ENCODE measurements around the gene PLCH1. TPM values are rescaled to one million over a fixed set of nuclear protein-coding genes. Genes with fewer than 3 reads are reported as not detected.

PLCH1 gene
- total RNA-seq, 2 experiments from 2014 or later = 0.08 to 0.20 TPM

GRCh38 chr3:155449613-155450267, 295.1 kb downstream of the PLCH1 start:
- DNase-seq = no peak
- Mint-ChIP-seq H3K9me3 (no peaks in the 10 kb centered on the region), H3K36me3 (ENCODE audit: low read depth) (no peaks in the 10 kb centered on the region), H3K4me3 (no peak overlapping the region), H3K4me1 (no peaks in the 10 kb centered on the region), H3K27me3 (no peaks in the 10 kb centered on the region), H3K27ac (no peak overlapping the region)
- CTCF ChIA-PET = no interaction called here
- POLR2A ChIA-PET = no interaction called here

- no peaks in the 10 kb centered on the region for H3K27me3 Mint-ChIP-seq
- H3K4me3 Mint-ChIP-seq = no peak overlapping the region
Measured at GRCh38 chr3:155448531-155448930, 296.3 kb downstream of the PLCH1 start.

DNA sequence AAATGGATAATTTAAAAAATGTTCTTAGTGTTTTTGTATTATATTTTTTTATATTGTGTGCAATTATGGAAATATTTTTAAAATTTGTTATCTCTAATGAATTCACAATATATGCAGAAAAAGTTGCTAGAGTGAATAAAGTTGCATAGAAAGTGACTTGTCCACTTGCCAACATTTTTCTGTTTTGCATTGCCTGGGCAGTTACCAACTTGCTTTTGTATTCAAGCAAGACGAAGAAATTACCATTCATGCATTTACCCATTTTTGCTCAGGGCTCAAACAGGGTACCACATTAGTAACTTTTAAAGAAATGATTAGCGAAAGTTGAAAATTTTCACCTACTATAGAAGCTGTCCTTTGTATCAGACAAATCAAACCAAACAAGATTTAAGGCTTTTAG, 298.5 kb downstream of the PLCH1 start:
- Mint-ChIP-seq H3K36me3 (ENCODE audit: low read depth) (no peaks in the 10 kb centered on the region), H3K27me3 (no peaks in the 10 kb centered on the region), H3K9me3 (no peaks in the 10 kb centered on the region), H3K27ac (no peak overlapping the region), H3K4me3 (no peak overlapping the region), H3K4me1 (no peaks in the 10 kb centered on the region)
- CTCF ChIA-PET = no interaction called here
- POLR2A ChIA-PET = no interaction called here
- no peak for DNase-seq

More at GRCh38 chr3:155448531-155448930, 296.3 kb downstream of the PLCH1 start:
- Mint-ChIP-seq H3K27ac (no peak overlapping the region), H3K4me1 (no peaks in the 10 kb centered on the region), H3K36me3 (ENCODE audit: low read depth) (no peaks in the 10 kb centered on the region), H3K9me3 (no peaks in the 10 kb centered on the region)
- DNase-seq = no peak
- ChIA-PET POLR2A (no interaction called here), CTCF (no interaction called here)

DNA sequence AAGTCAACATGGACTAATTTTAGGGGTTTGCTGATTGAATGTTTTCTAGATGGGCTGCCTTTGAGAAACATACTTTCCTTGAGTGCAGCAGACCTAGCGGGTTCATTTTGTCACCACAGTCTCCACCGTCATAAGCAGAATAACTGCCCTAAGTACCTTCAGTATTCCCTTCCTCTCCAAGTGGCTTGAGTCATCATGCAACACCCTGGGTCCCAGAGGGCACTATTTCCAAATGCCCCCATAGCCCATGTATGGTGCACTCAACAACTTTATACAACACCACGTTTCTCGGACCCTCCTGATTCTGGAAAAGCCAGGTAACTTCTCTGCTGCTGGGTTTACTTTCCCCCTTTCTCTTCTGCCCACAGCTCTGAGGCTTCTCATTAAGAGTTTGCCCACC, 300.1 kb downstream of the PLCH1 start:
- no peak for DNase-seq
- ChIA-PET POLR2A (no interaction called here), CTCF (no interaction called here)
- H3K27ac Mint-ChIP-seq = no peak overlapping the region
- H3K27me3 Mint-ChIP-seq = no peaks in the 10 kb centered on the region
- no peak overlapping the region for H3K4me3 Mint-ChIP-seq
- no peaks in the 10 kb centered on the region for H3K9me3 Mint-ChIP-seq
- H3K4me1 Mint-ChIP-seq = no peaks in the 10 kb centered on the region
- no peaks in the 10 kb centered on the region for H3K36me3 Mint-ChIP-seq (ENCODE audit: low read depth)

DNA sequence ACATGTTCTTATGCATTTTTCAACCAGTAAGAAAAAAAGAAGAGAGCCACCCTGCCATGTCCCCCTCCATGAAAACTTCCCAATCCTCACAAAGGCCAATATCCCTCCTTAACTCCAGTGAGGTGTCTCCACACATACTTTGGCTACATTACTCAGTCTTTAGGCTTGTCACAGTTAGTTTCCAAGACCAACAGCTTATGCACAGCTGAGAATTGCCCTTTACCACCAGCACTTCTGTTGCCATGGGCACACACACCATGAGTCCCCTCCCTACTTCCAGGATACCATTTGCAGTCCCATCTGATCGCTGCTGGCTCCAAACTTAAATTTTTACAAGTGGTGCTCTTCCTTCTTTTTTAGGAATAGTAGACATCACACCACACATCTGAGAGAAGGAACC, 301.1 kb downstream of the PLCH1 start:
- H3K27ac Mint-ChIP-seq = no peak overlapping the region
- H3K36me3 Mint-ChIP-seq (ENCODE audit: low read depth) = no peaks in the 10 kb centered on the region
- no peak overlapping the region for H3K4me3 Mint-ChIP-seq
- POLR2A ChIA-PET = no interaction called here
- no peaks in the 10 kb centered on the region for H3K27me3 Mint-ChIP-seq
- no peaks in the 10 kb centered on the region for H3K9me3 Mint-ChIP-seq
- no peak for DNase-seq
- H3K4me1 Mint-ChIP-seq = no peaks in the 10 kb centered on the region
- CTCF ChIA-PET = no interaction called here

GRCh38 chr3:155442072-155442471, 302.8 kb downstream of the PLCH1 start:
- no peak overlapping the region for H3K27ac Mint-ChIP-seq
- POLR2A ChIA-PET = no interaction called here
- DNase-seq = no peak
- H3K36me3 Mint-ChIP-seq (ENCODE audit: low read depth) = no peaks in the 10 kb centered on the region
- CTCF ChIA-PET = no interaction called here
- H3K4me3 Mint-ChIP-seq = no peak overlapping the region
- H3K27me3 Mint-ChIP-seq = no peaks in the 10 kb centered on the region
- H3K4me1 Mint-ChIP-seq = no peaks in the 10 kb centered on the region
- no peaks in the 10 kb centered on the region for H3K9me3 Mint-ChIP-seq

- ChIA-PET POLR2A (no interaction called here), CTCF (no interaction called here)
- no peaks in the 10 kb centered on the region for H3K9me3 Mint-ChIP-seq
- DNase-seq = no peak
- no peaks in the 10 kb centered on the region for H3K27me3 Mint-ChIP-seq
- no peak overlapping the region for H3K27ac Mint-ChIP-seq
- H3K4me1 Mint-ChIP-seq = no peaks in the 10 kb centered on the region
- no peaks in the 10 kb centered on the region for H3K36me3 Mint-ChIP-seq (ENCODE audit: low read depth)
- H3K4me3 Mint-ChIP-seq = no peak overlapping the region
Measured at GRCh38 chr3:155441506-155441905, 303.4 kb downstream of the PLCH1 start.

DNA sequence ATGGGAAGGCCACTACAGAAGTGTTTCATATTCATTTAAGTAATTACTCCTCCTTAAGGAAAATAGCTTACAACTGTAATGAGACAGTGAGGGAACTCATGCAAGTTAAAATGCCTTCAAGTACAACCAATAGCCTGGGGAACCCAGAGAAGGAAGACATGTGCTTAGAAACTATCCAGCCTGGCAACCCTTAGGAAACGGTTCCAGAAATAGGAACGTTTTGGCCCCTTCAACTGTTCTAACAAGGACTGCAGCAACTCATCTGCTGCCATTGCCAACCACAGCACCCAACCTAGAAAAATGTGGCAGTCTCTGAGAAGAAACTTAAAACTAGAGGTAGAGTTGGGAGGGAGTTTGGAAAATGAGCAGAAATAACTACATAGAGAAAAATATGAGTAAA, 303.8 kb downstream of the PLCH1 start:
- POLR2A ChIA-PET = no interaction called here
- Mint-ChIP-seq H3K9me3 (no peaks in the 10 kb centered on the region), H3K4me3 (no peak overlapping the region), H3K4me1 (no peaks in the 10 kb centered on the region), H3K27ac (no peak overlapping the region), H3K27me3 (no peaks in the 10 kb centered on the region), H3K36me3 (ENCODE audit: low read depth) (no peaks in the 10 kb centered on the region)
- CTCF ChIA-PET = interaction anchor here (0.6 kb wide), 1 partner anchor 651 kb away, joined by 3 read pairs; no protein-coding TSS in a partner anchor
- DNase-seq = no peak

GRCh38 chr3:155435821-155436220, 309.1 kb downstream of the PLCH1 start:
- no peak overlapping the region for H3K4me3 Mint-ChIP-seq
- ChIA-PET POLR2A (no interaction called here), CTCF (no interaction called here)
- no peaks in the 10 kb centered on the region for H3K4me1 Mint-ChIP-seq
- no peaks in the 10 kb centered on the region for H3K36me3 Mint-ChIP-seq (ENCODE audit: low read depth)
- no peak overlapping the region for H3K27ac Mint-ChIP-seq
- no peaks in the 10 kb centered on the region for H3K9me3 Mint-ChIP-seq
- no peak for DNase-seq
- no peaks in the 10 kb centered on the region for H3K27me3 Mint-ChIP-seq

- POLR2A ChIA-PET = no interaction called here
- no peaks in the 10 kb centered on the region for H3K4me1 Mint-ChIP-seq
- no peak overlapping the region for H3K4me3 Mint-ChIP-seq
- CTCF ChIA-PET = no interaction called here
- DNase-seq = no peak
- H3K27me3 Mint-ChIP-seq = no peaks in the 10 kb centered on the region
- H3K36me3 Mint-ChIP-seq (ENCODE audit: low read depth) = no peaks in the 10 kb centered on the region
- no peaks in the 10 kb centered on the region for H3K9me3 Mint-ChIP-seq
- no peak overlapping the region for H3K27ac Mint-ChIP-seq
Measured at GRCh38 chr3:155431856-155432570, 312.9 kb downstream of the PLCH1 start.

DNA sequence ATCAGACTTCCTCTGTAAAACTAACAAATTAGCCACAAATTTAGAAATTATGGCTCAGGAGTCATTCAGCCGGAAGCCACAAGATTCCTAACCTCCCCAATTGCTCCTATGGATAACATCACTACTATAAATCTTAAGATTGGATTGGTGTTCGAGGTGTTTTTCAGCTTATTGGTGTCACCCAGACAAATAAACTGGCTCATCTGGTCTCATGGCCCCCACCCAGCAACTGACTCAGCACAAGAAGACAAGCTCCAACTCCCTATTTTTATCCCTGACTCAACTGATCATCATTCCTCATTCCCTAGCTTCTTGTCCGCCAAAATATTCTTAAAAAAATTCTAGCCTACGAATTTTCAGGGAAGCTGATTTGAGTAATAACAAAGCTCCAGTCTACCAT, 316.3 kb downstream of the PLCH1 start:
- no peaks in the 10 kb centered on the region for H3K36me3 Mint-ChIP-seq (ENCODE audit: low read depth)
- H3K9me3 Mint-ChIP-seq = no peaks in the 10 kb centered on the region
- no peak overlapping the region for H3K4me3 Mint-ChIP-seq
- ChIA-PET CTCF (no interaction called here), POLR2A (no interaction called here)
- DNase-seq = no peak
- H3K27me3 Mint-ChIP-seq = no peaks in the 10 kb centered on the region
- H3K27ac Mint-ChIP-seq = no peak overlapping the region
- no peaks in the 10 kb centered on the region for H3K4me1 Mint-ChIP-seq

DNA sequence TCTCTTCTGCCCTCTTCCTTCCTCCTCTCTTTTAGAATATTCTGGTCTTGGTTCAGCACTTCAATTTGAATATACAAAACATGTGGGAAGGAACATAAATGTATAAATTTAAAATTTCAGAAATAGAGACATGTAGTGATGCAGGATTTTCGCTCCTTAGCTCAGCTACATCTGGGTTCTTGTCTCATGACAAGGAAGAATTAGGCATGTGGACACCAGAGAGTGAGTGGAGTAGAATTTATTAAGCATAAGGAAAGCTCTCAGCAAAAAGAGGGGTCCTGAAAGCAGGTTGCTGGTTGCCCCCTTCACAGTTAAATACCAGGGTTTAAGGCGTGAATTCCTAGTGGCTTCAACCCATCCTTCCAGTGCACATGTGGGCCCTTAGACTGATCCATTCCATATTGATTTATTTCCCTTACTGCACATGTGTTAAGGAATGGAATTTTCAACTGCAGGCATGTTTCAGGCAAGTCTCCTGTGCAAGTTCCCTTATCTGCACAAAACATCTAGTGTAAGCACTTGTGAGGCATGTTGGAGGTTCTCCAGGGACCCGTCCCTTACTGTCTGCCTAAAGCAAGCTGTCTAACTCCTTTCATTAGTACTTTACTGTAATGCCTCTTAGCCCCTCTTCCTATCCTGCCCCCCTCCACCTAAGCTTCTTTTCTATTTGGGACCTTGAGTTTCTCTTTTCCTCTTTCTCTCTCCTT, 318.2 kb downstream of the PLCH1 start:
- Mint-ChIP-seq H3K27ac (no peak overlapping the region), H3K9me3 (no peaks in the 10 kb centered on the region), H3K27me3 (no peaks in the 10 kb centered on the region), H3K4me1 (no peaks in the 10 kb centered on the region), H3K4me3 (no peak overlapping the region), H3K36me3 (ENCODE audit: low read depth) (no peaks in the 10 kb centered on the region)
- no peak for DNase-seq
- ChIA-PET CTCF (no interaction called here), POLR2A (no interaction called here)

- H3K36me3 Mint-ChIP-seq (ENCODE audit: low read depth) = no peaks in the 10 kb centered on the region
- no peak for DNase-seq
- no peaks in the 10 kb centered on the region for H3K4me1 Mint-ChIP-seq
- H3K27me3 Mint-ChIP-seq = no peaks in the 10 kb centered on the region
- ChIA-PET CTCF (no interaction called here), POLR2A (no interaction called here)
- H3K4me3 Mint-ChIP-seq = no peak overlapping the region
- H3K9me3 Mint-ChIP-seq = no peaks in the 10 kb centered on the region
- H3K27ac Mint-ChIP-seq = no peak overlapping the region
Measured at GRCh38 chr3:155425396-155425795, 319.5 kb downstream of the PLCH1 start.

- Mint-ChIP-seq H3K9me3 (no peaks in the 10 kb centered on the region), H3K4me3 (no peak overlapping the region), H3K4me1 (no peaks in the 10 kb centered on the region), H3K27me3 (no peaks in the 10 kb centered on the region), H3K36me3 (ENCODE audit: low read depth) (no peaks in the 10 kb centered on the region), H3K27ac (no peak overlapping the region)
- CTCF ChIA-PET = no interaction called here
- POLR2A ChIA-PET = no interaction called here
- DNase-seq = no peak
Measured at GRCh38 chr3:155424323-155424710, 320.6 kb downstream of the PLCH1 start.
